GM21528 (cell line): ENCODE measurements around the gene STMN3.
"Not testable (repeated sequence)": the region's sequence is repeated elsewhere in the genome, so short reads cannot be mapped to it uniquely, and the experiment has no call there.

Source experiments
- ATAC-seq: cut with Tn5 transposase; IDR thresholded peaks from one replicate; pipeline ENCODE4 v1.9.1; 2021; ENCODE audit warnings: mild to moderate bottlenecking, moderate library complexity; ENCODE audit not compliant: unreplicated experiment, low FRiP score

STMN3 gene

GRCh38 chr20:63679799-63680305 is 26.6 kb upstream of the STMN3 start:
- no peak for ATAC-seq

- ATAC-seq: no peak
Measured at GRCh38 chr20:63678667-63679465, 25.6 kb upstream of the STMN3 start.

- no peak for ATAC-seq
Measured at GRCh38 chr20:63678071-63678470, 24.8 kb upstream of the STMN3 start.

GRCh38 chr20:63675681-63676368 is 22.6 kb upstream of the STMN3 start:
- no peak for ATAC-seq

GRCh38 chr20:63673951-63674350 is 20.7 kb upstream of the STMN3 start:
- no peak for ATAC-seq

GRCh38 chr20:63672666-63673065 is 19.4 kb upstream of the STMN3 start:
- ATAC-seq: no peak

- not testable (repeated sequence) for ATAC-seq
Measured at GRCh38 chr20:63671695-63672094, 18.5 kb upstream of the STMN3 start.

- no peak for ATAC-seq
Measured at GRCh38 chr20:63668351-63668750, 15.1 kb upstream of the STMN3 start.

- no peak for ATAC-seq
Measured at GRCh38 chr20:63667858-63668257, 14.6 kb upstream of the STMN3 start.

GRCh38 chr20:63665708-63666107 is 12.5 kb upstream of the STMN3 start:
- no peak for ATAC-seq

- ATAC-seq: no peak
Measured at GRCh38 chr20:63664861-63665594, 11.8 kb upstream of the STMN3 start.

GRCh38 chr20:63664143-63664851 is 11.1 kb upstream of the STMN3 start:
- ATAC-seq: no peak

- ATAC-seq: no peak
Measured at GRCh38 chr20:63663332-63664066, 10.3 kb upstream of the STMN3 start.

- ATAC-seq: no peak
Measured at GRCh38 chr20:63662813-63663189, 9.6 kb upstream of the STMN3 start.

GRCh38 chr20:63661959-63662812 is 9.0 kb upstream of the STMN3 start:
- ATAC-seq: no peak

GRCh38 chr20:63661108-63661507 is 7.9 kb upstream of the STMN3 start:
- no peak for ATAC-seq

GRCh38 chr20:63660622-63661021 is 7.4 kb upstream of the STMN3 start:
- ATAC-seq: no peak

GRCh38 chr20:63660174-63660573 is 7.0 kb upstream of the STMN3 start:
- ATAC-seq: not testable (repeated sequence)

GRCh38 chr20:63659370-63659769 is 6.1 kb upstream of the STMN3 start:
- no peak for ATAC-seq
